Bronchial epithelial cell (primary cell): ENCODE results near the gene CALHM3. TPM values are rescaled to one million over a fixed set of nuclear protein-coding genes. Genes with fewer than 3 reads are reported as not detected.

ENCODE experiments used
- DNase-seq: peaks from one replicate; pipeline ENCODE4 v3.0.0-alpha.2; 2010; ENCODE audit warnings: low read depth
- FAIRE-seq: peaks from 2 replicates; lab custom pipeline; 2011; peaks lifted over from hg19 to GRCh38; lab: Jason Lieb, UNC
- H3K27me3 ChIP-seq: 2 replicates; pipeline ENCODE4 v1.5.1; 2011; ENCODE audit warnings: low read length; ENCODE audit not compliant: control insufficient read depth, insufficient read depth
- H3K36me3 ChIP-seq: 2 replicates; pipeline ENCODE4 v1.5.1; 2011; ENCODE audit warnings: low read length; ENCODE audit not compliant: control insufficient read depth, insufficient read depth
- H3K4me3 ChIP-seq: 2 replicates; pipeline ENCODE4 v1.5.1; 2011; ENCODE audit warnings: mild to moderate bottlenecking, low read depth, low read length, control low read depth
- total RNA-seq: library from RNA; depleted of rRNA; stranded (reverse); fragments of >200 nt; gene quantifications from 2 replicates; pipeline ENCODE4 v1.2.1, GENCODE V29; 2014
- TF ChIP-seq, protein P1 (sequence below): IDR thresholded peaks from 2 replicates; pipeline ENCODE4 v1.5.1; 2011; ENCODE audit warnings: mild to moderate bottlenecking, moderate library complexity, low read length, control low read depth, inconsistent platforms; ENCODE audit not compliant: insufficient read depth, severe bottlenecking

CALHM3 gene
- total RNA-seq, 1 donor from 2014 or later, result not detected

DNA sequence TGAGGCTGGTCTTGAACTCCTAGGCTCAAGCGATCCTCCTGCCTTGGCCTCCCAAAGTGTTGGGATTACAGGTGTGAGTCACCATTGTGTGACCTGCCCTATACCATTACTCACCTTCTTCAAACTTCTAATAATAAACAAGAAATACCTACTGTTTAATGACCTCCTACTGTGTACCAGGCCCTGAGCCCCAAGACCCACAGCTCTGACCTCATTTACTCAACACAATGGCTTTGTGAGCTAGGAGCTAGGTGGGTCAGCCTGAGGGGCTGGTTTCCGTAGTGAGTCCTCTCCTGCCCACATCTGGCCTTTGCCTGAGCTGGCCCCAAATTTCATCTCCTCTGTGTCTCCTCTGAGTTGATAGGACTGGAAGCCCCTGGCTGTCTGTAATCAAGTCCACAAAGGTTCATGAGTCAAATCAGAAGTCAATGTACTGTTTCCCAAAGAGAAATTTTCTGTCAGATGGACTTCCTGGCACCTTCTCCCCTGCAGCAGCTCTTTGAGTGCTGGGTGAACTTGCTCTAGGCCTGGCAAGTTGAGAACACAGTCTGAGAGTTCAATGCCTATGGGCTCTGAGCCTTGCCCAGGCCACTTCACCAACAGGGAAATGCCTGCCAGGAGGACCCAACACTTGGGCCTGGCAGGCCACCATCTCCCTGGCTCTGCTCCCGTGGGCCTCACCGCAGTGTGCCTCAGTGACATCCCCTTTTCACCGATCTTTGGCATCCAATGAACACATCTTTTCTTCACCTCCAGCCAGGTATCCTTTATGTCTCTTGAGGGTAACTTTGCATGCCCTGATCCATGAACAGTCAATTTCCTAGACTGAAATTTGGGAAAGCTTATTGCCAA, 38.4 kb upstream of the CALHM3 start:
- H3K4me3 ChIP-seq, result no peak overlapping the region

DNA sequence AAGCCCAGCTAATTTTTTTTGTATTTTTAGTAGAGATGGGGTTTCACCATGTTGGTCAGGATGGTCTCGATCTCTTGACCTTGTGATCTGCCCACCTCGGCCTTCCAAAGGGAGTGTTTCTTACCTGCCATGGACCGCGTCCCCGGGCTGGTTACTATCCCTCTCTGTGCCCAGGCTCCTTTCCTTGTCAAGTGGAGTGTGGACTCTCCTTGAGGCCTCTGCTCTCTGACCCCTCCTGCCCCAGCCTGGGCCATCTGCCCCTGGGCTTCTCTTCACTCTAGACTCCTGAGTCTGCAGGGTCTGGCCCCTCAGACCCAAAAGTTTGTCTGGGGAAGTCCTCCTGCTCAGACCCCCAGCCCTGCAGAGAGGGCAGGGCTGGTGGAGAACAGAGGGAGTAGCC, 35.2 kb upstream of the CALHM3 start:
- DNase-seq (no peak), FAIRE-seq (no peak)
- H3K36me3 ChIP-seq, result no peaks in the 10 kb centered on the region
- TF ChIP-seq, protein P1, sequence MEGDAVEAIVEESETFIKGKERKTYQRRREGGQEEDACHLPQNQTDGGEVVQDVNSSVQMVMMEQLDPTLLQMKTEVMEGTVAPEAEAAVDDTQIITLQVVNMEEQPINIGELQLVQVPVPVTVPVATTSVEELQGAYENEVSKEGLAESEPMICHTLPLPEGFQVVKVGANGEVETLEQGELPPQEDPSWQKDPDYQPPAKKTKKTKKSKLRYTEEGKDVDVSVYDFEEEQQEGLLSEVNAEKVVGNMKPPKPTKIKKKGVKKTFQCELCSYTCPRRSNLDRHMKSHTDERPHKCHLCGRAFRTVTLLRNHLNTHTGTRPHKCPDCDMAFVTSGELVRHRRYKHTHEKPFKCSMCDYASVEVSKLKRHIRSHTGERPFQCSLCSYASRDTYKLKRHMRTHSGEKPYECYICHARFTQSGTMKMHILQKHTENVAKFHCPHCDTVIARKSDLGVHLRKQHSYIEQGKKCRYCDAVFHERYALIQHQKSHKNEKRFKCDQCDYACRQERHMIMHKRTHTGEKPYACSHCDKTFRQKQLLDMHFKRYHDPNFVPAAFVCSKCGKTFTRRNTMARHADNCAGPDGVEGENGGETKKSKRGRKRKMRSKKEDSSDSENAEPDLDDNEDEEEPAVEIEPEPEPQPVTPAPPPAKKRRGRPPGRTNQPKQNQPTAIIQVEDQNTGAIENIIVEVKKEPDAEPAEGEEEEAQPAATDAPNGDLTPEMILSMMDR, result no peak
- H3K4me3 ChIP-seq, result no peak overlapping the region
- no peaks in the 10 kb centered on the region for H3K27me3 ChIP-seq

More for the DNA sequence above, 38.4 kb upstream of the CALHM3 start:
- FAIRE-seq (no peak), DNase-seq (no peak)
- TF ChIP-seq, protein P1, result no peak
- no peaks in the 10 kb centered on the region for H3K36me3 ChIP-seq
- H3K27me3 ChIP-seq, result no peaks in the 10 kb centered on the region

DNA sequence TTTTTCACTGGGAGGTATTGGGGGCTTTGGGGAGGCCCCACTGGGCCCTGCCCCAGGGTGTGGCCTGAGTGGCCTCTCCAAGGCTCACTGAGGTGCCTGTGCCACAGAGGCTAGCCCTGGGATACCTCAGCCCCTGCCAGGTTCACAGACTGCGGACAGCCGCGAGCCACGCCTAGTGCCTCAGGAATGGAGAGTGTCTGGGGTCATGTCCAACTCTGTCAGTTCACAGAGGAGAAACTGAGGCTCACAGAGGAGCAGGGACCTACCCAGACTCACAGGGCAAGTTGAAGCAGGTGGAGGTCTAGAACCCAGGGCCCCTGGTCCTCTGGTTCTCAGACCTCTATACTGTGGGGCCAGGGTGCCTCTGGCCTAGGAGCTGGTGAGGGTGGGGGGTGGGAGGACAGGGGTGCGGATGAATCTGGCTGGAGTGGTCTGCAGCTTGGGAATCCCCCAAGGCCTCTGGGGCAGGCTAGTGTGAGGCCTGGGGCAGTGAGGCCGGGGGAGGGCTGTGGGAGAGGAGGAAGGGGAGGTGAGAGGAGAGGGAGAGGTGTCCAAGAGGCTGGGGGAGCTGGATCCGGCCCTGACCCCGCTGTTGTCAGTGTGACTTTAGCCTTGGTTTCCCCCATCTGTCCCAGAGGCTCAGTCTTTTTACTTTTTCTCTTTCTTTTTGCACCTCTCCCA, 34.5 kb upstream of the CALHM3 start:
- Histone ChIP-seq H3K4me3 (no peak overlapping the region), H3K36me3 (no peaks in the 10 kb centered on the region), H3K27me3 (peaks cover 2% of the 10 kb centered on the region)
- TF ChIP-seq, protein P1, result no peak
- DNase-seq (no peak), FAIRE-seq (no peak)

DNA sequence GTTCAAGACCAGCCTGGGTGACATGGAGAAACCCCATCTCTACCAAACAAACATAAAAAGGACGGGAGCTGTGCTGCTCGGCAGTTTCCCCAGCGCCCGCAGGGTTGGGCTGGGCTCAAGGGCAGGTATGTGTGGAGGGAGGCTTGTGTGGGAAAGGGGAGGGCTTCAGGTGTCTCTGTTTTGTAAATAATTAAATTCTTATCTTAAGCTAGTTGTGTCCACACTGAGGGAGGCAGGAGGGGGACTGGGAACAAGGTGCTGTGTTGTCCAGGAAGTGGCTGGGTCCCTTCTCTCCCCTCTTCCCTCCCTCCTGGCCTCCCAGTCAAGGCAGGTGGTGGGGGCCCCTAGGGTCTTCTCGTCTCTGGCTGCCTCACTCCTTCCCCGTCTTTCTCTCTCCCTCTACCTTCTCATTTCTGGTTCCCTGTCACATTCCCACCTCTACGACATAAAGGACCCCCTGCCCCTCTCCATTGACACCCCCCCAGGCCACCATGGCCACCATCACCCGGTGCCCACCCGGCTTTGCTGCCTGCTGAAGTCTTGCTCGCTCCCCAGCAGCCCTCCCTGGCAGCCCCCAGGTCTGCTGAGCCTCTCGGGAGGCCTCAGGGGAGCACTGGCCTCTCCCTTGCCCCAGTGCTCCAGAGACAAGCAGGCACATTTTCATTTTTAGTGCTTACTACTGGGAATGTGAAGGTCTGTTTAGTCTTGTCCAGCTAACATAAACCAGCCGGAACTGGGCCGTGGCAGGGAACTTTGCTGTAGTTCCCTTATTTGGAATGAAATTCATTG, 33.7 kb upstream of the CALHM3 start:
- no peak overlapping the region for H3K4me3 ChIP-seq
- DNase-seq (no peak), FAIRE-seq (no peak)
- TF ChIP-seq, protein P1, result no peak
- H3K27me3 ChIP-seq, result peaks cover 4% of the 10 kb centered on the region
- H3K36me3 ChIP-seq, result no peaks in the 10 kb centered on the region

DNA sequence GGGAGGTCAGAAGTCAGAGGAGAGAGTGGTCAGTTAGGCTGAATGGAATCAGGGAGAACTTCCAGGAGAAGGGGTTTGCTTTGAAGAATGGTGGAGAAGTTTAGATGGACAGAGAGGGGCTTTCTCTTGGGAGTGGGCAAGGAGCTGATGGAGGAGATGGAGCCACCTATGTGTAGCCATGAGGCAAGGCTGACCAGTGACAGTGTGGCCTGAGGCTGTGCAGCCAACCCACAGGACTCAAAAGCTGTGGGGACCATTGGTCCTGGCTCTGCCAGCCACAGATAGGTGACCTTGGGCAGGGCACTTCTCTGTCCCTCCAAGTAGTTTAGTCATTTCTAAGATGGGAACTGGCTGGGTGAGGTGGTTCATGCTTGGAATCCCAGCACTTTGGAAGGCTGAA, 33.1 kb upstream of the CALHM3 start:
- TF ChIP-seq, protein P1, result no peak
- Histone ChIP-seq H3K36me3 (no peaks in the 10 kb centered on the region), H3K4me3 (no peak overlapping the region), H3K27me3 (peaks cover 8% of the 10 kb centered on the region)
- FAIRE-seq (no peak), DNase-seq (no peak)
